HG03432 (cell line): Measurements from ENCODE around the gene ZNF385B.
"Not testable (repeated sequence)": the region's sequence is repeated elsewhere in the genome, so short reads cannot be mapped to it uniquely, and the experiment has no call there.

Experiments
- ATAC-seq: cut with Tn5 transposase; IDR thresholded peaks from one replicate; pipeline ENCODE4 v1.9.1; 2021; ENCODE audit warnings: mild to moderate bottlenecking, moderate library complexity; ENCODE audit not compliant: unreplicated experiment

ZNF385B gene

GRCh38 chr2:179861416-179862067, at the start of gene ZNF385B:
Gene ZNF385B, minus strand, starts transcription at chr2:179861612.
- ATAC-seq = peak; percentile 46

- ATAC-seq = no peak
Measured at GRCh38 chr2:179910735-179911113, 49.3 kb upstream of the ZNF385B start.

- no peak for ATAC-seq
Measured at GRCh38 chr2:179909845-179910734, 48.7 kb upstream of the ZNF385B start.

GRCh38 chr2:179900655-179901054, 39.2 kb upstream of the ZNF385B start:
- ATAC-seq = no peak

- no peak for ATAC-seq
Measured at GRCh38 chr2:179899666-179900065, 38.3 kb upstream of the ZNF385B start.

- ATAC-seq = peak; percentile 89
Measured at GRCh38 chr2:179898873-179899272, 37.5 kb upstream of the ZNF385B start.

- ATAC-seq = no peak
Measured at GRCh38 chr2:179893616-179894015, 32.2 kb upstream of the ZNF385B start.

- no peak for ATAC-seq
Measured at GRCh38 chr2:179891237-179891636, 29.8 kb upstream of the ZNF385B start.

- no peak for ATAC-seq
Measured at GRCh38 chr2:179890666-179891065, 29.3 kb upstream of the ZNF385B start.

- not testable (repeated sequence) for ATAC-seq
Measured at GRCh38 chr2:179888642-179889041, 27.2 kb upstream of the ZNF385B start.

GRCh38 chr2:179884193-179884592, 22.8 kb upstream of the ZNF385B start:
- no peak for ATAC-seq

- ATAC-seq = no peak
Measured at GRCh38 chr2:179882851-179883806, 21.7 kb upstream of the ZNF385B start.

- ATAC-seq = no peak
Measured at GRCh38 chr2:179877601-179878364, 16.4 kb upstream of the ZNF385B start.

- ATAC-seq = no peak
Measured at GRCh38 chr2:179876266-179876665, 14.9 kb upstream of the ZNF385B start.

- ATAC-seq = no peak
Measured at GRCh38 chr2:179875864-179876263, 14.5 kb upstream of the ZNF385B start.

GRCh38 chr2:179862898-179863458, 1.6 kb upstream of the ZNF385B start:
- no peak for ATAC-seq

- peak; percentile 56 for ATAC-seq
Measured at GRCh38 chr2:179861027-179861415, 391 bp downstream of the ZNF385B start.

- ATAC-seq = peak; percentile 1
Measured at GRCh38 chr2:179860255-179861026, 971 bp downstream of the ZNF385B start.

GRCh38 chr2:179859523-179859922, 1.9 kb downstream of the ZNF385B start:
- ATAC-seq = no peak
